Stimulated activated CD8-positive, alpha-beta memory T cell treated with anti-CD3 and anti-CD28 coated beads, Interleukin-12 subunit alpha, Interleukin-12 subunit beta, amount 100 ng/mL, for 1 hour (primary cell): ENCODE results near the gene RNASET2.
A peak's percentile ranks its signal among the peaks of the same experiment; 100 is the strongest.

ENCODE experiments used
- DNase-seq: peaks from one replicate; pipeline ENCODE4 v3.0.0-alpha.2; 2020; ENCODE audit warnings: low read depth

RNASET2 gene

DNA sequence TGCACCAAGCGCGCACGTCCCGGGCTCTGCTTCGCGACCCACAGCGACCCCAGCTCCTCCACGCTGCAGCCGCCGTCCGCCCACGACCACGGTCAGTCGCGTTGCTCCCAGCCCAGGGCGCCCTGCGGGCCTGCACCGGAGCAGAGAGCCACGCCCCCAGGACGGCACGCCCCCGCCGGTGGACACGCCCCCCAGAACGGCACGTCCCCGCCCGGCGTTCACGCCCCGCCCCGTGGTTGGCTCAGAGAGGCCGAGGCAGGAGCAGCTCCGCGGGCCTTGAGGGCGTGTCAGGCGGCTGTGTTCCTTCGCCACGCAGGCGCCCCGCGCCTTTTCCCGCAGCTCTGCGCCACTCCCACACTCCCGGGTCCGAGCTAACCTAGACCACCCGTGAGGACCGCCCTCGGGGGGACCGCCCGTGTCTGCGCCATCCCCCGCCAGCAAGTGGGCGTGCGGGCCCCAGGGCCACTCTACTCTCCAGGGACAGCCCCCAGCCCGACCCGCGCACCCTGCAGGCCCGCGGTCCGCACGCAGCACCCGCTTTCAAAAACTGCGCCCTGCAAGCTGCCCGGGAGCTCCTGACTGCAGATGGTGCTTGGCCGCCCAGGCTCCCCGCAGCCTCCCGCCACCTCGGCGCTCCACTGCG, at the start of gene RNASET2:
TSS of gene RNASET2 (minus strand) at position 107 of the 643 bp plus-strand sequence. CDS start 368 bp downstream, outside the sequence.
- DNase-seq, result peak; percentile 99

DNA sequence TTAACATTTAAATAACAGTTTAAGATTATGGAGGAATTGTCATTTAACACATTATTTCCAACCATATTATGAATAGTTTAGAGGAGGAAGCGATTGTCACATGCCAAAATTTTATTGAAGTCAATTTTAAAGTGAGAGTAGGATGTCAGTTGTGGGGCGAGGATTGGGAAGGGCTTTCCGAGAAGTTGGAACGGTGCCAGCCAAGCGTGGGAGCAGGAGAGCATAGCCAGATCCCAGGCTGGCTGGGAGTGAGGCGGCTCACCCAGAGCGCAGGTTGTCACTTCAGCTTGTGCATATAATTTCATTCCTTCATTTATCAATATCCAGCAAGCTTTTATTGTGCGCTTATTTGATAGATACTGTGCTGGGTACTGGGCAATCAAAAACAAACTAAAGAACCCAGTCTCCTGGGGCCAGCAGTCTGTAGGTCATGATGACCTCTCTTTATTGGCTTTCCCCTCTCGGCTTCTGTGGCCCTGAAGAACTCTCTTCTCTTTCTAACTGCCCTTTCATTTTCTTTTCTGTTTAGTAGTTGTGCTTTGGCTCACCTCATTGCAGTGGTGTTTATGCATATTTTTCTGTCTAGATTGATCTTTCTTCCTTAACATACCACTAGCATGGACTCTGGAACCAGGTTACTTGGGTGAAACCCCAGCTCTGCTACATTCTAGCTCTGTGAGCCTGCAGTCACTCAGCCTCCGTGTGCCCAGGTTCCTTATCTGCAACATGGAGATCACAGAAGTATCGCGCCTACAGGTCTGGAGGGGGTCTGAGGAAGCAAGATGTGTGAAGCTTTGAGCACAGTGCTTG, 49.2 kb upstream of the RNASET2 start:
- no peak for DNase-seq

- DNase-seq, result no peak
These were observed 44.4 kb upstream of the RNASET2 start for GRCh38 chr6:167000759-167001158.

DNA sequence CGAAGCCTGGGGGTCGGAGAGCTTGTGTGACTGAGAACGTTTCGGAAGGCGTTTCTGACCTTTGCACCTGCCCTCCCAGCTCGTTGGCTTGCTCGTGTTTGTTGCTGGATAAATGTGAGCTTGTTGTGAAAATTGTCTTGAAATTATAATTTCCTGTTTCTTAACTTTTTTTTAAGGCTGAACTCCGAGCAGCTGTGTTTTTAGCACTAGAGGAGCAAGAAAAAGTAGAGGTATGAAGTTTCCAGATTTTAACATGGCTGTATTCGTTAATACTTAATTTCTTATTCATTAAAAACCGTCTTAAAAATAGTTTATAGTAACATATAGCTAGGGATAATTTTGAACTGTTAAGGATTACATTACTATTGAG, 43.5 kb upstream of the RNASET2 start:
- no peak for DNase-seq

DNA sequence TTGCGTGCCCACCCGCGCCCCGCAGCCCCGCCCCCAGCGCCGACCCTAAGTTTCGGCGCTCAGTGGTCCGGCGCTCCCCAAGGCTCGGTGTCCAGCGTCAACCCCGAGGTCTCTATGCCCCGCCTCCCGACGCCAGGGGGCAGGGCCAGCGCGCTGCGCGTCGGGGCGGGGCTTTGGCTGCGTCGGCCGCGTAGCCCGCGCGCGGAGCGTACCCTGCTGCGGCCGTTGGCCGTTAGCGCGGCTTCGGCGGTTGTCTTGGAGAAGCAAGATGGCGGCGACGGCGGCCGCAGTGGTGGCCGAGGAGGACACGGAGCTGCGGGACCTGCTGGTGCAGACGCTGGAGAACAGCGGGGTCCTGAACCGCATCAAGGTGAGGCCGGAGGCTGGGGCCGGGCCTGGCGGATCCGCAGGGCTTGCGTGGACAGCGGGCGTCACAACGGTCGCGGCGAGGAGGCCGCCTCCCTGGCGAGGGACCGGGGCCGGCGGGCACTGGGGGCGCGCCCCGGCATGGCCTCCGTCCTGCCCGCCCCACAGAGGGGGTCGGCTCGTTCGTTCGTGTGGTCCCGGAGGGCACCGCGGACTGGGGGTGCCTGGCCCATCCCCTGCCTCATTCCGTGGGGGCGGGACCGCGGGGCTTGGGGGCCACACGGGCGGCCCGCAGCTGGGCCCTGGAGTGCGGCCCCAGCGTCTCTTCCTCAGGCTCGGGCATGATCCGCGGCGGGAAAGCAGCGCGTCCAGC, 43.0 kb upstream of the RNASET2 start, which contains the start of gene CEP43:
TSS of gene CEP43 (plus strand) at position 253 of the 739 bp plus-strand sequence. CDS start at position 269, 16 bp downstream.
- DNase-seq, result peak; percentile 82

DNA sequence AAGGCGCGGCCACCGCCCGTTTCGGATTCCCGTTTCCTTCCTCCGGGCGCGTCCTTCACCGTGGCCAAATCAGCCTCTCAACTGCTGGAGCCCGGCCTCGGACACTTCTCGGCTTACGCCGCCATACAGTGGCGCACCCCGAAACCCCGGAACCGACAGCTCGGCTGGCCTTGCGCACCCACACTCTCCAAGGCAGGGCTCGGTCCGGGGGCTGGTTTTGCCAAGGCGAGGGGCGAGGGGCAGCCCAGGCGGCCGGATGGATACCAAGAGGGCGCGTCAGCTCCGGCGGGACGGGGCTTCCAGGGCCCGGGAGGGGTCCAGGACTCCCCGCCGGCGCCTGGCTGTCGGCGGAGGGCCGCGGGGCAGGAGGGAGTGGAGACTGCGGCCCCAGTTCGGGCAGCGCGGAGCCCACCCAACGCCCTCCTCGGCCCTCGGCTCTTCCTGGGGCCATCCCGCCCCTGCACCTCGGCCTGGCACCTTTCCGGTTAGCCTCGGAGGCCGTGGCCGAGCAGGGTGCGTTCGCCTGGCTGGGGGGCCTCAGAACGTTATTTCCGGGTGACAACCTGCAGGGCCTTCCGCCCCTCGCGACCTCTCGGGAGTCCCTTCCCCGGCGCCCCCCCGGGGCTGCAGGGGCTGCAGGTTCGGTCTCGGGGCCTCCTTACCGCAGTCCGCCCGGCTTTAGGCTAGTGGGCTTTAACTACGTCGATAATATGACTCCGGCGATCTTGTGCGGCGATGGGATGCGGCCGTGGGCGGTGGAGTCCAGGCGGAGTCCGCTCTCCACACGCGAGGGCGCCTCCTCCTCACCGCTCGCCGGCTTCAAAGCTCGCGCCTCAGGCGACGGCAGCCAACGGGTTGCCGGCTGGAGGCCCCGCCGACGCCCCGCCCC, 42.1 kb upstream of the RNASET2 start:
- DNase-seq, result no peak

GRCh38 chr6:166997768-166998255, 41.5 kb upstream of the RNASET2 start:
- DNase-seq, result no peak

- no peak for DNase-seq
These were observed 41.0 kb upstream of the RNASET2 start for GRCh38 chr6:166997348-166997747.

DNA sequence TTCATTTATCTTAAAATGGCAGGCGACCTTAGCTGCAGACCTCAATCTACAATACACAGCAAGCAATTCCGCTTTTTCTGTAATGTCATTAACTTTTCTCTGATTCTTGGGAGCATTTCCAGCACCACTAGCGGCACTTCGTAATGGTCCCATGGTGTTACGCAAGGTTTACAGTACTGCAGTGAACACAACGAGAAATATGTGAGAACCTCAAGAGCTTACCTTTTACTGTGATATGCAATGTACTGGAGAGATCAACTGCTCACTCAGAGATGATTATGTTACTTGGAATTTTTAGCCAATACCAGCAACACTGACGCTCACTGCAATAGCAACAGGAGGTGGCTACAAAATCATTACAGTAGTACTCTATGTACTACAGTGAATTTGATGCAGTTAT, 40.1 kb upstream of the RNASET2 start:
- no peak for DNase-seq

DNA sequence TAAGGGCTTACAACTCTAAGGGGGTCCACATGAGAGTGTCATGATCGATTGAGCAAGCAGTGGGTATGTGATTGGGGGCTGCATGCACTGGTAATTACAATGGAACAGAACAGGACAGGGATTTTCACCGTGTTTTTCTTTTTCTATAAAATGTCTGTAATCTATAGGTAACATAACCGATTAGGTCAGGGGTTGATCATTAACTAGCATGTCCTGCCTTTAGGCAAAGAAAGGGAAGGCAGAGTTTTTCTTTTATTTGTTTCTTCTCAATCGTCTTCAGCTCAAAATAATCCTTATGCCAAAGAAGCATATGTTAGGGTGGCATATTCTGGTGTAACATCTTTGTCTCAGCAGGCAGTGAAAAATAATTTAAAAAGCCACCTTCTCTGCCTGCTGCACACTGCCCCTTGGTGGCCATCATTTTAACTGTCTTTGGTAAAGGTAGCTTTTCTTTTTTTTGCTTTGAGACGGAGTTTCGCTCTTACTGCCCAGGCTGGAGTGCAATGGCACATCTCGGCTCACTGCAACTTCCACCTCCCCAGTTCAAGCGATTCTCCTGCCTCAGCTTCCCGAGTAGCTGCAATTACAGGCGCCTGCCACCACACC, 33.2 kb upstream of the RNASET2 start:
- peak; percentile 50 for DNase-seq

DNA sequence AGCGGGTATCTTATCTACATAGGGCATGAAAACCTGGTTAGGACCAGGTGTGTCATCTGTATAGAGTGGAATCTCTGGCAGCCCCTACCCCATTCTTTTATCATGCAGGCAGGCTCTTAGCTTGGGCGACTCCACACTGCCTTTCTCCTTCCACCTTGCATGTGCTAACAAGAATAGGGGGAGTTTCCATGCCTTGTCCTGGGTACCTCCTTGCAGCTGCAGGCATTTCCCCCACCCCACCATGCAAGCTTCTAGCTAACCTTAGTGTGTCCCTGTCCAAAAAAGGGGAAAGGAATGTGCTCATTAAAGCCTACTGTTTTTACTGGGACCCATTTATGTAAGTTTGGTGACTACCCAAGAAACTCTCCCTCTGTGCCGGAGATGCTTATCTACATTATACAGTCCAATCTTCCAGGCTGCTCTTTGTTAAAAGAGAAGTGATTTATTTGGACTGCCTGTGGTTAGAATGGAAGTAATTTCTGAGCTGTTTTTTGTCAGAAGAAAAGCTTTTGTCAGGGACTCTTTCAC, 32.4 kb upstream of the RNASET2 start:
- no peak for DNase-seq

DNA sequence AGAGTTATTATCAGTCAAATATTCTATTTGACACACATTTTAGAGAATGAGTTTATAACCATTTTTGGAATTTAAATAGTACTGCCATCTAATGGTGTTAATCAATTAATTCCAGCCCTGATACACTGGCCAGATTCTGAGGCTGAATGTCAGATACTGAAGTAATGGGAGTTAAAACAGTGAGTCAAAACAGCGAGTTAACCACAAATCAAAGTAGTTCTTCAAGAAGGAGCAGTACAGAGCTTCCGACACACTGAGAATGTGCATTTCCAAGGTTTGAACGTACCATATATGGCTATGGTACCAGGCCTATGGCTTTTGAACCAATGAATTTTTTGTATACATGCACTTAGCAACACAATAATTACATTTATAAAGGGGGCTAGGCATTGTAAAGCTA, 31.6 kb upstream of the RNASET2 start:
- DNase-seq, result no peak

GRCh38 chr6:166987448-166987847, 31.1 kb upstream of the RNASET2 start:
- DNase-seq, result no peak

DNA sequence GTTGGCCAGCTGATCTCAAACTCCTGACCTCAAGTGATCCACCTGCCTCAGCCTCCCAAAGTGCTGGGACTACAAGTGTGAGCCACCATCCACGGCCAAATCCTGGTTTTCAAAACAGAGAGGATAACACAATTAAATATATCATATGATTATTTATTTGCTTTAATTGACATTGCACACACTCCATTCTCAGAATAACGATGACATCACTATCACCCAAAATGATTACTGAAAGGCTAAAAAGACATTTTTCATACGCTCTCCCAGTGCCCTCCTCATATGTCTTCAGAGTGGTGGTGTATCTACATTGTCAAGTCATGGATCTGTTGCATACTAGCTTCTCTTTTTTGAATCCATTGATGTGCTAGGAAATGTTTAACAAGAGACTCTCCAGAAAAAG, 24.4 kb upstream of the RNASET2 start:
- DNase-seq, result no peak

- no peak for DNase-seq
These were observed 21.5 kb upstream of the RNASET2 start for GRCh38 chr6:166977621-166978525.

GRCh38 chr6:166976636-166977035, 20.3 kb upstream of the RNASET2 start:
- DNase-seq, result no peak

- no peak for DNase-seq
These were observed 15.8 kb upstream of the RNASET2 start for GRCh38 chr6:166972101-166972500.

DNA sequence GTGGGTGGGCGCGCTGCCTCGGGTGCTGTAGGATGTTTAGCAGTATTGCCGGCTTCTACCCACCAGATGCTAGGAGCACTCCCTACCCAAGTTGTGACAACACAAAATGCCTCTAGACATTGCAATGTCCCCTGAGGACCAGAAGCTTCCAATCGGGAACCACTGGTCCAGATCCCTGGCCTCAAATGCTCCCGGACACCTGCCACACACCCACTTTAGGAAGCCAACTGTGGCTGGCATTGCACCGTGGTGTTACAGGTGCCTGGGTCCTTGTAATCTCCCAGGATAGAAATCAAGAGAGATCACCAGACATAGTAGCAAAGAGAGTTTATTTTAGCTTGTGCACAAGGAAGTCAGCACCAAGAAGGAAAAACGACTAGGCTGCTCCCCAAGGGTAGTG, 14.9 kb upstream of the RNASET2 start:
- DNase-seq, result no peak

GRCh38 chr6:166970776-166971175, 14.4 kb upstream of the RNASET2 start:
- DNase-seq, result no peak

GRCh38 chr6:166970091-166970490, 13.7 kb upstream of the RNASET2 start:
- no peak for DNase-seq
